K562 (cell line): ENCODE measurements around the gene VIM. TPM values are rescaled to one million over a fixed set of nuclear protein-coding genes. Genes with fewer than 3 reads are reported as not detected.

Experiments
- BRF1 ChIP-seq: IDR thresholded peaks from 3 replicates; pipeline ENCODE4 v1.6.1; 2011; ENCODE audit warnings: borderline replicate concordance, mild to moderate bottlenecking; ENCODE audit not compliant: insufficient read length; ENCODE audit errors: extremely low read depth
- CBFA2T3 ChIP-seq: fragments of 450-650 bp; IDR thresholded peaks from 2 replicates; pipeline ENCODE4 v1.6.1; 2017
- CBX1 ChIP-seq: sonication (generic); IDR thresholded peaks from 2 replicates; pipeline ENCODE4 v1.6.1; 2016; ENCODE audit warnings: antibody characterized with exemption, low read depth, mild to moderate bottlenecking
- CBX8 ChIP-seq: fragments of 200-600 bp; sonication (generic); IDR thresholded peaks from 2 replicates; pipeline ENCODE4 v1.6.1; 2012; ENCODE audit warnings: borderline replicate concordance, mixed run types, low read depth, mild to moderate bottlenecking, moderate library complexity, mixed read lengths, low read length, control low read depth, inconsistent platforms; ENCODE audit not compliant: poor library complexity, severe bottlenecking; ENCODE audit errors: extremely low read depth
- CREB1 ChIP-seq, 2 experiments: sonication (generic) in 1 of 2; formaldehyde crosslinking in 1 of 2; IDR thresholded peaks; 2 replicates each; pipeline versions ENCODE4 v1.6.1 to v1.8.0; 2012 to 2022; ENCODE audit warnings: inconsistent platforms in 1 of 2, mild to moderate bottlenecking in 1 of 2, missing genetic modification reagents in 1 of 2, moderate library complexity in 1 of 2
- FOXJ3 ChIP-seq: sonication (generic); formaldehyde crosslinking; IDR thresholded peaks from 2 replicates; pipeline ENCODE4 v1.4.0; 2020; ENCODE audit warnings: mild to moderate bottlenecking, missing genetic modification reagents
- HOXB6 ChIP-seq: fragments of 250-450 bp; sonication (Bioruptor Pico); IDR thresholded peaks from 2 replicates; pipeline ENCODE4 v1.5.1; 2022; ENCODE audit warnings: mild to moderate bottlenecking, borderline replicate concordance
- KLF6 ChIP-seq: fragments of 250-450 bp; sonication (Bioruptor Pico); IDR thresholded peaks from 2 replicates; pipeline ENCODE4 v1.4.0; 2020; ENCODE audit warnings: mild to moderate bottlenecking, moderate library complexity, borderline replicate concordance
- MITF ChIP-seq: IDR thresholded peaks from 2 replicates; pipeline ENCODE4 v1.6.1; 2014; ENCODE audit warnings: antibody characterized with exemption
- NR1H2 ChIP-seq: sonication (generic); formaldehyde crosslinking; IDR thresholded peaks from 2 replicates; pipeline ENCODE4 v1.4.0; 2020; ENCODE audit warnings: mild to moderate bottlenecking, missing genetic modification reagents
- POLR3A ChIP-seq: IDR thresholded peaks from 2 replicates; pipeline ENCODE4 v1.6.1; 2011; ENCODE audit warnings: borderline replicate concordance, mild to moderate bottlenecking, moderate library complexity; ENCODE audit not compliant: insufficient read length, insufficient read depth; ENCODE audit errors: extremely low read depth
- RCOR1 ChIP-seq, 2 experiments: IDR thresholded peaks; 2 replicates each; pipeline ENCODE4 v1.6.1; 2012; ENCODE audit warnings: low read depth in 2 of 2, low read length in 2 of 2, borderline replicate concordance in 1 of 2, improper control_type of control experiment in 1 of 2
- SAFB ChIP-seq: fragments of 200-400 bp; formaldehyde crosslinking; IDR thresholded peaks from 2 replicates; pipeline ENCODE4 v1.6.1; 2017; ENCODE audit warnings: low read depth, low read length, borderline replicate concordance
- SMARCA4 ChIP-seq: fragments of 450-650 bp; IDR thresholded peaks from 2 replicates; pipeline ENCODE4 v1.6.1; 2016
- SMARCB1 ChIP-seq: IDR thresholded peaks from 2 replicates; pipeline ENCODE4 v1.6.1; 2011; ENCODE audit warnings: improper control_type of control experiment, low read depth; ENCODE audit not compliant: insufficient read length
- TCF7L2 ChIP-seq: fragments of 150-350 bp; IDR thresholded peaks from 2 replicates; pipeline ENCODE4 v1.6.1; 2016; ENCODE audit warnings: low read depth, mild to moderate bottlenecking, low read length, moderate library complexity
- TCFL5 ChIP-seq: fragments of 250-450 bp; sonication (Bioruptor Pico); conservative IDR thresholded peaks from 2 replicates; pipeline ENCODE4 v1.6.1; 2021; ENCODE audit warnings: mild to moderate bottlenecking, moderate library complexity, matching md5 sums
- TRIM24 ChIP-seq, 2 experiments: fragments of 450-650 bp; IDR thresholded peaks; 2 replicates each; pipeline ENCODE4 v1.6.1; 2016
- TSC22D4 ChIP-seq: fragments of 450-650 bp; IDR thresholded peaks from 2 replicates; pipeline ENCODE4 v1.6.1; 2016; ENCODE audit warnings: missing genetic modification characterization, missing biosample characterization, control low read depth
- USF2 ChIP-seq: sonication (generic); formaldehyde crosslinking; IDR thresholded peaks from 2 replicates; pipeline ENCODE4 v1.5.0; 2020; ENCODE audit warnings: missing genetic modification reagents
- ZNF282 ChIP-seq: sonication (generic); formaldehyde crosslinking; IDR thresholded peaks from 2 replicates; pipeline ENCODE4 v1.8.1; 2023; ENCODE audit warnings: missing genetic modification reagents
- ZNF764 ChIP-seq: fragments of 250-450 bp; sonication (Bioruptor Pico); IDR thresholded peaks from 2 replicates; pipeline ENCODE4 v1.4.0; 2020; ENCODE audit warnings: low read depth, mild to moderate bottlenecking, moderate library complexity
- ZSCAN29 ChIP-seq: fragments of 450-650 bp; IDR thresholded peaks from 2 replicates; pipeline ENCODE4 v1.6.1; 2017
- polyA plus RNA-seq, 8 experiments: library from polyadenylated mRNA; depleted of rRNA in 4 of 8; stranded (reverse) in 5 of 8; unstranded in 3 of 8; fragments of >200 nt; fragmentation: Nextera tagmentation in 2 of 8; fragmentation: Illumina TruSeq in 1 of 8; extraction: Ambion mirVana in 2 of 8; extraction: Trizol in 1 of 8; gene quantifications; 2 replicates each; pipeline versions ENCODE4 v1.2.1 to v1.2.3, GENCODE V29; 2011 to 2014; ENCODE audit warnings: inconsistent platforms in 1 of 8, missing spikeins in 1 of 8
- total RNA-seq, 7 experiments: library from RNA; depleted of rRNA in 6 of 7; stranded (reverse); fragments of >200 nt in 6 of 7; fragmentation: Illumina TruSeq in 2 of 7; extraction: Trizol in 2 of 7; gene quantifications; 2 replicates each; pipeline versions ENCODE4 v1.2.1 to v1.2.3, GENCODE V29; 2011 to 2021; ENCODE audit warnings: low replicate concordance in 1 of 7
- TF ChIP-seq, protein P1 (sequence below): fragments of 450-650 bp; conservative IDR thresholded peaks from 2 replicates; pipeline ENCODE4 v1.6.1; 2016; ENCODE audit warnings: missing genetic modification characterization, low read depth, mild to moderate bottlenecking, control low read depth, missing compliant biosample characterization
- TF ChIP-seq, protein P2 (sequence below): fragments of 250-450 bp; sonication (Bioruptor Pico); IDR thresholded peaks from 2 replicates; pipeline ENCODE4 v1.8.0; 2021; ENCODE audit warnings: borderline replicate concordance, mild to moderate bottlenecking, moderate library complexity; ENCODE audit not compliant: poor library complexity, severe bottlenecking

The VIM gene
- total and polyA plus RNA-seq, 9 of the 15 experiments (the other 6 are each of a cell fraction or from before 2014, with no cell fraction given) = 86.0 to 621 (median 383) TPM

DNA sequence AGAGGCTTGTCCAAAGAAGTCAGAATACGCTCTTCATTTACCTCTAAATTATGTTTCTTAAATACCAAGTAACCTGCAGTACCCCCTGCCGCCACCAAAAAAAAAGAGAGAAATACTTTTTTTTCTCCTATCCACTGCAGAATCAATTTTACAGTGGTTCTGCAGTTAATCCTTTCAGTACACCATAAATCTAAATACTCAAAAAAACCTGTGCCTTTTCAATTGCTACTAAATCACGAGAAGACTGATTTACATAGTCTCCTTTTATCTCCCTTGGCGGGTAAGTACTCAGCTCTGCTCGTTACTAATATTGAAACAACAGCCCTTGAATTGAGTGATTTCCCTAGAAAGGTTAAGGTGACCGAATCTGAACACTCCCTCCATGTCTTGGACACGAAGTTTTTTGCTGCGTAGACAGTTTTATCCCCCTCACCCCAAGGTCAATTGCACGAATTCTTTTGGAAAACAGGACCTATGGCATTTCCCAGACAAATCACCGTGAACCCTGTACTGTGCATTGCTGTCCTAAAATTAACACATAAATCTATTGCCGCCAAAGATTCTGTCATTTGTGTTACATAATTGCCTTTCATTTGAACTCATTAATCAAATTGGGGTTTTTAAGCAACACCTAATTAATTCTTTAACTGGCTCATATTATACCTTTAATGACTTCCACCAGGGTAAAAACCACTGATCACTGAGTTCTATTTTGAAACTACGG is 512 bp upstream of the VIM start (continued):
- TF ChIP-seq, protein P1, sequence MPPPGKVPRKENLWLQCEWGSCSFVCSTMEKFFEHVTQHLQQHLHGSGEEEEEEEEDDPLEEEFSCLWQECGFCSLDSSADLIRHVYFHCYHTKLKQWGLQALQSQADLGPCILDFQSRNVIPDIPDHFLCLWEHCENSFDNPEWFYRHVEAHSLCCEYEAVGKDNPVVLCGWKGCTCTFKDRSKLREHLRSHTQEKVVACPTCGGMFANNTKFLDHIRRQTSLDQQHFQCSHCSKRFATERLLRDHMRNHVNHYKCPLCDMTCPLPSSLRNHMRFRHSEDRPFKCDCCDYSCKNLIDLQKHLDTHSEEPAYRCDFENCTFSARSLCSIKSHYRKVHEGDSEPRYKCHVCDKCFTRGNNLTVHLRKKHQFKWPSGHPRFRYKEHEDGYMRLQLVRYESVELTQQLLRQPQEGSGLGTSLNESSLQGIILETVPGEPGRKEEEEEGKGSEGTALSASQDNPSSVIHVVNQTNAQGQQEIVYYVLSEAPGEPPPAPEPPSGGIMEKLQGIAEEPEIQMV (tag) = 0 out of 2 replicates have a peak, but pooled peaks have one; percentile 16
- no peak for TF ChIP-seq CBFA2T3
- no peak for TF ChIP-seq TRIM24 (IDR thresholded peaks at IDR 0.05)
- no peak for TF ChIP-seq SMARCB1
- TF ChIP-seq MITF = no peak
- no peak for TF ChIP-seq SAFB
- no peak for TF ChIP-seq CBX1
- TF ChIP-seq KLF6 (CRISPR knock-in tag) = 0 out of 2 replicates have a peak, but pooled peaks have one; percentile 51
- TF ChIP-seq TCF7L2 = no peak
- TF ChIP-seq ZNF282 (CRISPR knock-in tag) = no peak
- no peak for TF ChIP-seq USF2 (CRISPR knock-in tag)
- no peak for TF ChIP-seq CREB1 (IDR thresholded peaks at IDR 0.05)
- TF ChIP-seq CREB1 (CRISPR knock-in tag; IDR thresholded peaks at IDR 0.05) = no peak
- peak in 1 of 2 experiments; percentile 41; a peak in 1 of 4 replicates for TF ChIP-seq RCOR1 (IDR thresholded peaks at IDR 0.05; ENCODE audit: borderline replicate concordance in 1 of 2, low read depth in 2 of 2, low read length in 2 of 2)
- no peak for TF ChIP-seq CBX8
- TF ChIP-seq NR1H2 (CRISPR knock-in tag) = no peak
- TF ChIP-seq, protein P2, sequence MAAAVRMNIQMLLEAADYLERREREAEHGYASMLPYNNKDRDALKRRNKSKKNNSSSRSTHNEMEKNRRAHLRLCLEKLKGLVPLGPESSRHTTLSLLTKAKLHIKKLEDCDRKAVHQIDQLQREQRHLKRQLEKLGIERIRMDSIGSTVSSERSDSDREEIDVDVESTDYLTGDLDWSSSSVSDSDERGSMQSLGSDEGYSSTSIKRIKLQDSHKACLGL = no peak
- TF ChIP-seq FOXJ3 (CRISPR knock-in tag) = no peak
- TF ChIP-seq SMARCA4 = no peak
- no peak for TF ChIP-seq BRF1
- TF ChIP-seq TCFL5 (CRISPR knock-in tag) = no peak
- no peak for TF ChIP-seq TSC22D4
- TF ChIP-seq POLR3A = no peak
- TF ChIP-seq HOXB6 (CRISPR knock-in tag) = no peak
- TF ChIP-seq ZSCAN29 = peak; percentile 88
- TF ChIP-seq ZNF764 (CRISPR knock-in tag) = no peak
